IPS-18a (cell line): ENCODE measurements around the gene ARHGAP45.

Experiments
- H3K27ac ChIP-seq: one replicate; pipeline ENCODE4 v1.5.1; 2013; ENCODE audit warnings: low read length
- H3K27me3 ChIP-seq: one replicate; pipeline ENCODE4 v1.6.1; 2013; ENCODE audit warnings: mild to moderate bottlenecking, low read length; ENCODE audit not compliant: control insufficient read depth, insufficient read depth
- H3K36me3 ChIP-seq: one replicate; pipeline ENCODE4 v1.6.1; 2013; ENCODE audit warnings: low read depth, low read length; ENCODE audit not compliant: control insufficient read depth
- H3K4me1 ChIP-seq: one replicate; pipeline ENCODE4 v1.6.1; 2013; ENCODE audit warnings: low read depth, low read length; ENCODE audit not compliant: control insufficient read depth
- H3K4me3 ChIP-seq: one replicate; pipeline ENCODE4 v1.5.1; 2013; ENCODE audit warnings: low read length
- H3K9ac ChIP-seq: one replicate; pipeline ENCODE4 v1.6.1; 2013; ENCODE audit warnings: mild to moderate bottlenecking, low read length, moderate library complexity
- H3K9me3 ChIP-seq: one replicate; pipeline ENCODE4 v1.6.1; 2013; ENCODE audit warnings: low read depth, low read length; ENCODE audit not compliant: control insufficient read depth

ARHGAP45 gene

DNA sequence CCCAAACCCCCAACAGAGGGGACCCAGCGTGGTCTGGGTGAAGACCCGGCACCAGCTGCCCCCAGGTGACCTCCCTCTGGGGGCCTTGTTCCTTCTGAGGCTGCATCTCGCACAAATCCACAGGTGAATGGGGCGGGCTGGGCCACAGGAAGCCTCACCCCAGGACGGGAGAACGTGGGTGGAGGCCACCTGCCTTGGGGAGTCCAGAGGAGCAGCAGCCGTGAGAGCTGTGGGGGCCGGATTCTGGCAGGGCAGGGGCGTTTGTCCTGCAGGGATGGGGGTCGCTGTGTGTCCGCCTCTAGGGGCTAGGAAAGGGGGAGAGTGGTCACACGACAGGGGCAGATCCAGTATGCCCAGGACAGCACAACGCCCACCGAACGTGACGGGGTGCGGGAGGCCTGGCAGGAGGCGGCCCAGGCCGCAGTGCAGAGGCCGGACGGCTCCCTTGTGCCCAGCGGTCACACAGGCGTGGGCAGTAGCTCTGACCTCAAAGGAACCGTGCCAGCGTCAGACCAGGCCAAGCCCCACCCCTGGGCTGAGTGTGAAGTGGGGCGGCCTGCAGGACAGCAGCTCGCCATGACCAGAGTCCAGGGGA, 21.5 kb downstream of the ARHGAP45 start:
- H3K36me3 ChIP-seq = peaks cover 29% of the 10 kb centered on the region

DNA sequence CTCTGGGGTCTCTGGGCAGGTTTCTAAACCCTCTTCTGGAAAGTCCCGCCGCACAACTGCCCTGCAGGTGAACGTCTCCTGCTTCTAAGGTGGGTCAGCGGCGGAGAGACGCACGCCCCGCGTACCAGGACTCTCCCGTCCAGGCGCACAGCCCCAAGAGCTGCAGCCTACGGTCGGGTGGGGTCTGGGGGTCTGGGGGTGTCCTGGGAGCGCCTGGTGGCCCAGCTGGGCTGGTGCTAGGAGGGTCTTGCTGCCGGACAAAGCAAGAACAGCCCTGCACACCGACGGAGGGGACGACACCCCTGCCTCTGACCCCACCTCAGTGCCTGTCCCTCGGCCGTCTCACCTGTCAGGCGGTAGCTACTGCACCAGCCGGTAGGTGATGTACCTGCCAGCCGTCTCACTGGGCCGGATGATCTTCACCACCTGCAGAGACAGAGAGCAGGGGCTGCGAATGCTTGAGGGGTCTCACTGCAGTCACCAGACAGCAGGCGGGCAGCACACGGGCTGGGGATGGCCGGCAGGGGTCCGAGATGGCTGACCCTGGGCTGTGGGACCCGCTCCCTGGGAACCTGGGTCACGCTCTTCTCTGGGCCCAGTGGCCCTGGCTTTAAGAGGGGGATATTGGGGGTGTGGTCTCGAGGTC, 22.3 kb downstream of the ARHGAP45 start:
- H3K9me3 ChIP-seq = no peaks in the 10 kb centered on the region
- H3K4me1 ChIP-seq = peaks cover 2% of the 10 kb centered on the region
- peaks cover 31% of the 10 kb centered on the region for H3K36me3 ChIP-seq
- no peak overlapping the region for H3K27ac ChIP-seq
- no peak overlapping the region for H3K4me3 ChIP-seq
- no peaks in the 10 kb centered on the region for H3K27me3 ChIP-seq
- H3K9ac ChIP-seq = no peak overlapping the region

More for the DNA sequence above, 21.5 kb downstream of the ARHGAP45 start:
- Histone ChIP-seq H3K4me3 (no peak overlapping the region), H3K9ac (no peak overlapping the region), H3K27me3 (no peaks in the 10 kb centered on the region), H3K4me1 (no peaks in the 10 kb centered on the region), H3K9me3 (no peaks in the 10 kb centered on the region), H3K27ac (no peak overlapping the region)

DNA sequence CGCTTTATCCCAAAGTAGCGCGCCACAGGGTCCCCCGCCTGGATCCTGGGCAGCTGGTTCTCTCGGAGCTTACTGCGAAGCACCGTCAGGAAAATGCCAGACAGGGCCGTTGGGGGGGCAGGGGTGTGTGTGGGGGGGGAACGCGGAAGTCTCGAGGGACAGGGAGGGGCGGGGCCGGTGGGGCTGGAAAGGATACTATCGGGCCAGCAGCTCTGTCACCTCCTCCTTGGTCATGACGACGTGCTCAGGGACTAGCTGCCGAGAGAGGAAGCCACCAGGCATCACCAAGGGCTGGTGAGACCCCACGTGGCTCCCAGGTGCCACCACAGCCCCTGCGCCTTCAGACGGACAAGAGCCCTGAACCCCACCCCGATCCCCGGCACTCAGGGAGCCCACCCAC, 22.9 kb downstream of the ARHGAP45 start:
- Histone ChIP-seq H3K36me3 (peaks cover 31% of the 10 kb centered on the region), H3K9ac (no peak overlapping the region), H3K9me3 (no peaks in the 10 kb centered on the region), H3K4me1 (peaks cover 6% of the 10 kb centered on the region), H3K27me3 (no peaks in the 10 kb centered on the region), H3K27ac (no peak overlapping the region), H3K4me3 (no peak overlapping the region)

DNA sequence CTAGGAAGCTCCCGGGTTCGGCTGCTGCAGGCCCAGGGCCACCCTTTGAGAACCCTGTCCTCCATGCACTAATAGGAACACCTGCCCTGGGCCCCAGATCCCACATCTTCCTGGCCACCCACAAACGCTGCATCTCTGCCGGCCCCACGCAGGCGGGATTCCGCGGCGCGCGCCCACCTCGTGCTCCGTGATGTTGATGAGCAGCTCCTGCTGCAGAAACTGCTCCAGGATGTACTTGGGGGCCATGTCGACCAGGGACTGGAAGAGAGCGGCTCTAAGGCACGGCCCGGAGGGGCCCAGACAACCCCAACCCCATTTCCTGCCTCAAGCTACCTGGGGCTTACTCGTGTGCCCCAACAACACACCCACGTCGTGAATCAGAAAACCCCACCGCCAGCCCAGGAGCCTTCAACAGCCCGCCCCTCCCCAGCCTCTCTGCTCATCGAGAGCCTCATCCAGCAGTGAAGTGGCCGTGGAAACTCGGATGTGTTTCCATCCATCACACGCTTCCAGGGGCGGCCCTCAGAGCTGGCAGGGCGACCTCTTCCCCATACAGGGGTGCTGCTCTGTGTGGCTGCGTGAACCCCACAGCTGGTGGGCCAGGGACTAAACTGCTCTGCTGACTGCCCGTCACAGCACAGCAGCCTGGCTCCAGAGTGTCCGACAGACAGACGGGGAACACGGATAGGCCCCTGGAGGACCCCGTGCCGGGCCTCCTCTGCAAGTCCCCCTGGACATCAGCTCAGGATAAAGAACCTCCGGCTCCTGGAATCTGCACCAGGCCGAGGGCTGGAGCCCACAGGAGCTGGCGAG, 24.0 kb downstream of the ARHGAP45 start:
- peaks cover 28% of the 10 kb centered on the region for H3K36me3 ChIP-seq
- H3K9me3 ChIP-seq = no peaks in the 10 kb centered on the region
- H3K27ac ChIP-seq = no peak overlapping the region
- no peak overlapping the region for H3K4me3 ChIP-seq
- H3K9ac ChIP-seq = no peak overlapping the region
- H3K4me1 ChIP-seq = peaks cover 6% of the 10 kb centered on the region
- H3K27me3 ChIP-seq = no peaks in the 10 kb centered on the region

DNA sequence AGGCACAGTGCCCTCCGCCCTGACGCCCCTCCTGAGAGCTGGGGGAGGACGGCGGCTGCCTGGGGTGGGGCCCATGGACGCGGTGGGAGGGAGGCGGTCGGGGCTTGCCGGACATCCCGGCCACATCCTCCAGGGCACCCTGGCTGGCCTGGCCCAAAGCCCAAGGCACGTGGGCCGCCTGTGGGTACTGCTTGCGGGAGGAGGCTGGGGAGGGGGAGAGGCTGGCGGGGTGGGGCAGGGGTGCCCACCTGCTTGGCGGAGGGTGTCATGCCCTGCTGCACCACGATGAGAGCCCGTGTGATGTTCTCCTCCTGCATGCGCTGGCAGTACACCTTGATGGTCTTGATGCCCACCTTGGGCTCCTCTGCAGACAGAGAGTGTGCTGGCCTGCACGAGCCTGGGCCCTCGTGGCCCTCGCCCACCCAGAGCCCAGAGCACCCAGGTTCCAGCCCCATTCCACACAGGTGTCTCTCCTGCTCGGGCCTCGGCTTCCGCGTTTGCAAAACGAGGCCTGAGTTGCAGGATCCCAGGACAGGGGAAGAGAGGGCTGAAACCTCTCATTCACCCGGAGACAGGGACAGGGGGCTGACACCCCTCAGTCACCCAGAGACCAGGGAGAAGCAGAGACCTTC, 24.7 kb downstream of the ARHGAP45 start:
- Histone ChIP-seq H3K4me3 (no peak overlapping the region), H3K27ac (no peak overlapping the region), H3K36me3 (peaks cover 28% of the 10 kb centered on the region), H3K9ac (no peak overlapping the region), H3K9me3 (no peaks in the 10 kb centered on the region), H3K27me3 (no peaks in the 10 kb centered on the region), H3K4me1 (peaks cover 6% of the 10 kb centered on the region)

DNA sequence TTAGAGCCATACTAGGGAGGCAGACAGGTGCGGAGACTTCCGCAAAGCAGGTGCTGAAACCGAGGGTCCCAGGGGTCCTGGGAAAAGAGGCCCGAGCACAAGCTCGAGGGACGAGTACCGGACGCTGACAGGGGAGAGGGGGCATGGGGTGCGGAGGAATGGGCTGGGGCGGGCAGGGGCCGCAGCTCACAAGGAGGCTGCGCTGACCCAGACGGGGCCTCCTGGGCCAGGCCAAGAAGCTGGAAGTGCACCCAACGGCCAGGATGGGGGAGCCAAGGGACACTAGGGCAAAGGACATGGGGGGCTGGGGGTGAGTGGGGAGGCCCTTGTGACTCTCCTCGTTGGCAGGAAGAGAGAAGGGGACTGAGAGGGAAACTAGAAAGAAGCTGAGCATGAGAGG, 26.4 kb downstream of the ARHGAP45 start:
- Histone ChIP-seq H3K27ac (no peak overlapping the region), H3K9me3 (no peaks in the 10 kb centered on the region), H3K27me3 (no peaks in the 10 kb centered on the region), H3K9ac (no peak overlapping the region), H3K4me1 (peaks cover 6% of the 10 kb centered on the region), H3K4me3 (no peak overlapping the region), H3K36me3 (peaks cover 23% of the 10 kb centered on the region)

DNA sequence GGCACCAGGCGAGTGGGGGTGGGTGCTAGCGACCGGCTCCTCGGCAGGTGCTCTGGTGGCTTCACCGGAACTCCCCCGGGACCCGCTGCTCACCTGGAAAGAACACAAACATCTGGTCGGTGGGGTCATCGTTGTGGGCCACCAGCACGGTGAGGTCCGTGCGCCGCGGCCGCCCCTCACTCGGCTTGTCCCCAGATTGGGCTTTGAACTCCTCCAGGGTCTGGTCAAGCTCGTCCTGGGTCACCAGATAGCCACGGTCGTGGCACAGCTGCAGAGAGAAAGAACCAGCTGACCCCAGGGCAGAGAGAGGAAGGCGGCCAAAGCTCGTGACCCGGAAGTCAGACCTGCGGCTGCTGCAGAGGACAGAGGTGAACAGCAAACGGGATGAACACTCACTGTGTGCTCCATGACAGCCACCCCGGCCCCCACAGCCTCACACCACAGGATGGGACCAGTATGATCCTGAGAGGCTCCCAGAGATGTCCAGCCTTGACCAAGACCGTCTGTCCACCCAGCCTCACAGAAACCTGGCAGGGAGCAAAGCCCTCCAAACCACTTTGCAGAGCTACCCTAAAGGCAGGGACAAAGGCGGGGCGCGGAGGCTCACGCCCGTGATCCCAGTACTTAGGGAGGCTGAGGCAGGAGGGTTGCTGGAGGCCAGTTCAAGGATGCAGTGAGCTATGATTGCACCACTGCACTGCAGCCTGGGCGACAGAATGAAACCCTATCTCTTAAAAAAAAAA, 27.0 kb downstream of the ARHGAP45 start:
- no peaks in the 10 kb centered on the region for H3K9me3 ChIP-seq
- peak overlapping the region; percentile 92 for H3K4me3 ChIP-seq
- peak overlapping the region; percentile 81 for H3K9ac ChIP-seq
- peaks cover 20% of the 10 kb centered on the region for H3K36me3 ChIP-seq
- peaks cover 6% of the 10 kb centered on the region for H3K4me1 ChIP-seq
- no peak overlapping the region for H3K27ac ChIP-seq
- H3K27me3 ChIP-seq = no peaks in the 10 kb centered on the region

DNA sequence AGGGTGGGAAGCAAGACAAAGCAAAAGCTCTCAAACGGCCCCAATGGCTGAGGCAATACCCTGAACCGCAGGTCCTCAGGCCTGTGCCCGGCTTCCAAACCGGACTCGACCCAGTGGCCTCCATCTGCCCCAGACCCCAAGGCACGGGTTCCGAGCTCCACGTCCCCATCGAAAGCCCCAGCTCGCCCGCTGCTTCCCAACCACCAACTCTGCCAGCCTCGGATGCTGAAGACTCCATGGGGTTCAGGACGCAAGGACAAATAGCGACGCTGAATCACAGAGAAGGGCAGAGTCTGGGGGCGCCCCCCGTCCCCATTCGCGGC, 27.6 kb downstream of the ARHGAP45 start:
- H3K9me3 ChIP-seq = no peaks in the 10 kb centered on the region
- peaks cover 6% of the 10 kb centered on the region for H3K4me1 ChIP-seq
- peak overlapping the region; percentile 92 for H3K4me3 ChIP-seq
- H3K36me3 ChIP-seq = peaks cover 20% of the 10 kb centered on the region
- no peaks in the 10 kb centered on the region for H3K27me3 ChIP-seq
- no peak overlapping the region for H3K27ac ChIP-seq
- peak overlapping the region; percentile 81 for H3K9ac ChIP-seq

DNA sequence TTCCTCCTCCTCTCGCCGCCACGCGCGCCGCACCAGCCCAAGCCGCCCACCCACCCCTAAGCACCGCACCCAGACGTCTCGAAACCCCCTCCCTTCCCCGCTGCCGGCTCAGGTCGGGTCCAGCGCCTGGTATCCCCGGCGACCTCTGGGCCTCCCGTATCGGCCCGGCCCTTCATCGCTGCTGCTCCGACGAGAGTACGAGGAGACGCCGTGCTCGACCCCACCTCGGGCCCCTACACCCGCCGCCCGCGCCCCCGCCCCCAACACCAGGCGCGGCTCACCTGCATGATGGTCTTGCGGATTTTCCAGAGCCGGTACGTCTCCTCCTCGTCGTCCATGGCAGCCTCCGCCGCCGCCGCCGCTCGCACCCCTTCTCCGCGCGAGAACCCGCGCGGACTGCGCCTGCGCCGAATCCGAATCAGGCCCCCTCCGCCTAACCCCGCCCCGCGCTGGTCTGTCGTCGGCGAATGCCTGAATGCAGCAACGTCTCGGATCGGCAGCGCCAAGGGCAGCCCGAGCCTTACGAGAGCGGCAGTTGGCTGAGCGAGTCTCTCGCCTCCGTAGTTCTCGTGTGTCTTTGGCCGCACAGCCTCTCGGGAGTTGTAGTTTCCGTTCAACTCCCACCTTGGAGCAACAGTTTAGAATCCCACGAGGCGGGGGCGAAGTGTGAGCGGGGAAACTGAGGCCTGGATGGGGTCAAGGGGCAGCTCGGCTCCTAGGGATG, 28.2 kb downstream of the ARHGAP45 start, which contains the start of gene POLR2E:
POLR2E (minus strand) TSS at position 398 of the 724 bp plus-strand sequence; CDS start at position 338, 60 bp downstream.
- H3K4me3 ChIP-seq = peak within 1 kb of the TSS; percentile 92
- H3K27ac ChIP-seq = no peak within 1 kb of the TSS
- no peaks in the 10 kb centered on the region for H3K27me3 ChIP-seq
- no peaks in the 10 kb centered on the region for H3K9me3 ChIP-seq
- peaks cover 6% of the 10 kb centered on the region for H3K4me1 ChIP-seq
- peaks cover 20% of the 10 kb centered on the region for H3K36me3 ChIP-seq
- H3K9ac ChIP-seq = peak within 1 kb of the TSS; percentile 81

DNA sequence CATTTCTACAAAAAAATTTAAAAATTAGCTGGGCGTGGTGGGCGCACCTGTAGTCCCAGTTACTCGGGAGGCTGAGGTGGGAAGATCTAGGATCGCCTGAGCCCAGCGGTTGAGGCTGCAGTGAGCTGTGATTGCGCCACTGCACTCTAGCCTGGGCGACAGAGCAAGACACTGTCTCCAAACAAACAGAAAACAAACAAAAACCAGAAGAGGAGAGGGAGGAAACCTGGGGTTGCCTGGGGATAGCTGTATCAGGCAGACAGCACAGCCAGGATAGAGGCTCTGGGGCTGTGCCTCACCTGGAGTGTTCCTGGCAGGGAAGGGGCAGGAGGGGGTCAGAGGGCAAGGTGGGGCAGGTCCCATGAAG, 30.8 kb downstream of the ARHGAP45 start:
- peaks cover 9% of the 10 kb centered on the region for H3K4me1 ChIP-seq

More for the DNA sequence above, 30.8 kb downstream of the ARHGAP45 start:
- Histone ChIP-seq H3K9ac (no peak overlapping the region), H3K27ac (no peak overlapping the region), H3K27me3 (no peaks in the 10 kb centered on the region), H3K36me3 (peaks cover 9% of the 10 kb centered on the region), H3K4me3 (no peak overlapping the region), H3K9me3 (no peaks in the 10 kb centered on the region)
